Ovary (tissue), 9 donors: Measurements from ENCODE around the gene FNBP1. TPM values are rescaled to one million over a fixed set of nuclear protein-coding genes. Genes with fewer than 3 reads are reported as not detected.

Experiments
- DNase-seq, 5 donors: peaks; one replicate each; pipeline ENCODE4 v3.0.0-alpha.2; 2019 to 2020
- H3K27ac ChIP-seq, 2 donors: fragments of 200-600 bp; one replicate each; pipeline versions ENCODE4 v1.5.1 to v1.8.0; 2019 to 2022
- H3K27me3 ChIP-seq: fragments of 200-600 bp; one replicate; pipeline ENCODE4 v1.8.0; 2022
- H3K36me3 ChIP-seq: fragments of 200-600 bp; sonication (generic); one replicate; pipeline ENCODE4 v1.5.1; 2019
- H3K4me1 ChIP-seq: one replicate; pipeline ENCODE4 v1.8.1; 2013; ENCODE audit warnings: mild to moderate bottlenecking, moderate library complexity; ENCODE audit not compliant: insufficient read depth
- H3K4me3 ChIP-seq: fragments of 200-600 bp; sonication (generic); one replicate; pipeline ENCODE4 v1.5.1; 2017
- H3K9me3 ChIP-seq, 2 donors: fragments of 200-600 bp in 1 of 2; sonication (generic) in 1 of 2; one replicate each; pipeline versions ENCODE4 v1.5.1 to v1.8.1; 2013 to 2019; ENCODE audit warnings: mild to moderate bottlenecking in 1 of 2, moderate library complexity in 1 of 2
- CTCF ChIP-seq, 3 donors: fragments of 450-650 bp in 2 of 3; fragments of 200-600 bp in 1 of 3; IDR thresholded peaks; one replicate each; pipeline versions ENCODE4 v1.5.1 to v1.8.0; 2016 to 2022; ENCODE audit warnings: antibody characterized with exemption in 3 of 3, mild to moderate bottlenecking in 1 of 3
- EP300 ChIP-seq: sonication (generic); formaldehyde crosslinking; IDR thresholded peaks from one replicate; pipeline ENCODE4 v1.6.1; 2017; ENCODE audit warnings: antibody characterized with exemption
- POLR2A ChIP-seq: fragments of 450-650 bp; IDR thresholded peaks from one replicate; pipeline ENCODE4 v1.6.1; 2017; ENCODE audit warnings: antibody characterized with exemption, mild to moderate bottlenecking, moderate library complexity
- WGBS, 3 donors: extraction: QIAGEN DNeasy Blood & Tissue Kit in 1 of 3; methylation state at CpG; one replicate each; pipeline versions ENCODE4 v1.1.5 to v1.1.7; 2013 to 2017; 5-methylcytosine and 5-hydroxymethylcytosine counted together
- intact Hi-C, 4 donors: fragments of 100-400 bp; cut with DNase I; formaldehyde crosslinking; loops; one replicate each; pipeline versions ENCODE4 v1.11.0 to v1.15.1; 2022 to 2023
- polyA plus RNA-seq, 2 donors: library from polyadenylated mRNA; stranded (reverse); fragments of 200-250 nt in 1 of 2; fragments of 350-450 nt in 1 of 2; fragmentation: Illumina TruSeq in 1 of 2; extraction: RNeasy Lipid Tissue Mini Kit (QIAGEN cat#74804) in 1 of 2; gene quantifications; one replicate each; pipeline ENCODE4 v1.2.3, GENCODE V29; 2013 to 2014
- total RNA-seq, 7 donors: library from RNA; depleted of rRNA in 2 of 7; stranded (reverse); fragments of >200 nt in 2 of 7; fragmentation: NEBNext Ultra II Directional in 3 of 7; extraction: Animal tissue kit (Norgen Biotek cat#: 25700) in 3 of 7; gene quantifications; one replicate each; pipeline versions ENCODE4 v1.1.0 to v1.2.4, GENCODE V29; 2016 to 2023
- donor health status: DM: no; HTN: no; CAD: no; lungs with moderate emphysema.
- donor health status: DM: no; HTN: no; CAD: no.
- donor health status: Bipolar disorder and iron deficiency.
- donor health status: DM: yes; HTN: yes; CAD: no.
- donor health status: DM: no; HTN: no; CAD: no.
- donor health status: DM: yes; HTN: yes; CAD: no.

The FNBP1 gene
- total and polyA plus RNA-seq, 9 donors: 18.0 to 61.5 (median 49.0) TPM

GRCh38 chr9:130027533-130028365, 15.2 kb downstream of the FNBP1 start:
- intact Hi-C loops: no loop called here
- WGBS, 3 donors: 89 to 92% (median 89%) methylated on average over 9 of the region's 9 CpGs
- Histone ChIP-seq H3K27me3 (no peaks in the 10 kb centered on the region), H3K27ac (no peak overlapping the region), H3K36me3 (no peaks in the 10 kb centered on the region), H3K9me3 (no peaks in the 10 kb centered on the region), H3K4me1 (peaks cover 4% of the 10 kb centered on the region), H3K4me3 (no peak overlapping the region)
- no peak for DNase-seq
- TF ChIP-seq CTCF (IDR thresholded peaks at IDR 0.05): no peak
- TF ChIP-seq EP300: no peak
- TF ChIP-seq POLR2A: no peak

GRCh38 chr9:130026583-130027340, 16.2 kb downstream of the FNBP1 start:
- Histone ChIP-seq H3K36me3 (no peaks in the 10 kb centered on the region), H3K27me3 (no peaks in the 10 kb centered on the region), H3K9me3 (no peaks in the 10 kb centered on the region), H3K4me3 (no peak overlapping the region), H3K4me1 (peaks cover 7% of the 10 kb centered on the region), H3K27ac (no peak overlapping the region)
- 90 to 97% (median 96%) methylated on average over 2 of the region's 2 CpGs for WGBS, 3 donors
- intact Hi-C loops: no loop called here
- TF ChIP-seq POLR2A: no peak
- TF ChIP-seq EP300: no peak
- no peak for TF ChIP-seq CTCF (IDR thresholded peaks at IDR 0.05)
- no peak for DNase-seq

GRCh38 chr9:130024597-130024994, 18.4 kb downstream of the FNBP1 start:
- no peaks in the 10 kb centered on the region for H3K36me3 ChIP-seq
- no peak overlapping the region for H3K4me3 ChIP-seq
- WGBS, 3 donors: 95 to 98% (median 98%) methylated on average over 5 of the region's 5 CpGs
- no peaks in the 10 kb centered on the region for H3K9me3 ChIP-seq
- H3K27ac ChIP-seq: no peak overlapping the region
- DNase-seq: no peak
- intact Hi-C loops: no loop called here
- peaks cover 7% of the 10 kb centered on the region for H3K4me1 ChIP-seq
- TF ChIP-seq EP300 (no peak), POLR2A (no peak), CTCF (IDR thresholded peaks at IDR 0.05) (no peak)
- no peaks in the 10 kb centered on the region for H3K27me3 ChIP-seq

GRCh38 chr9:130023994-130024596, 18.9 kb downstream of the FNBP1 start:
- WGBS, 3 donors: 95 to 98% (median 97%) methylated on average over 3 of the region's 3 CpGs
- H3K4me3 ChIP-seq: no peak overlapping the region
- no peak overlapping the region for H3K27ac ChIP-seq
- H3K27me3 ChIP-seq: no peaks in the 10 kb centered on the region
- peaks cover 6% of the 10 kb centered on the region for H3K4me1 ChIP-seq
- intact Hi-C loops: no loop called here
- no peak for DNase-seq
- H3K9me3 ChIP-seq: no peaks in the 10 kb centered on the region
- TF ChIP-seq POLR2A: no peak
- TF ChIP-seq CTCF (IDR thresholded peaks at IDR 0.05): no peak
- no peak for TF ChIP-seq EP300
- H3K36me3 ChIP-seq: no peaks in the 10 kb centered on the region
